B cell (primary cell): ENCODE measurements around the gene EXOC7.

Source experiments
- CTCF ChIP-seq: fragments of 200-600 bp; IDR thresholded peaks from one replicate; pipeline ENCODE4 v1.8.0; 2022; ENCODE audit warnings: antibody characterized with exemption, mild to moderate bottlenecking
- EZH2 ChIP-seq: IDR thresholded peaks from 2 replicates; pipeline ENCODE4 v1.6.1; 2012; ENCODE audit warnings: borderline replicate concordance, low read depth, mild to moderate bottlenecking, moderate library complexity, low read length; ENCODE audit not compliant: insufficient read depth, poor library complexity, severe bottlenecking

GRCh38 chr17:76135810-76136188 is 32.2 kb upstream of the EXOC7 start:
- TF ChIP-seq CTCF (no peak), EZH2 (no peak)
